Activated naive CD4-positive, alpha-beta T cell treated with anti-CD3 and anti-CD28 coated beads for 36 hours (primary cell): ENCODE measurements around the gene PVALEF. TPM values are rescaled to one million over a fixed set of nuclear protein-coding genes. Genes with fewer than 3 reads are reported as not detected.

Experiments used
- CTCF ChIA-PET: fragments of 350-600 bp; sonication (Branson Sonifier 250); formaldehyde crosslinking; loops from one replicate; lab custom pipeline; 2021; ENCODE audit warnings: antibody characterized with exemption; lab: Charles Lee
- DNase-seq: peaks from one replicate; pipeline ENCODE4 v3.0.0-alpha.2; 2020
- H3K27ac Mint-ChIP-seq: one replicate; pipeline ENCODE4 v1.8.0; 2021; ENCODE audit warnings: mild to moderate bottlenecking, mixed read lengths
- H3K27me3 Mint-ChIP-seq: one replicate; pipeline ENCODE4 v1.8.0; 2021; ENCODE audit warnings: low read depth, mixed read lengths
- H3K36me3 Mint-ChIP-seq: one replicate; pipeline ENCODE4 v1.8.0; 2021; ENCODE audit warnings: low read depth, mixed read lengths
- H3K4me1 Mint-ChIP-seq: one replicate; pipeline ENCODE4 v1.8.0; 2021; ENCODE audit warnings: low read depth, mixed read lengths
- H3K4me3 Mint-ChIP-seq: one replicate; pipeline ENCODE4 v1.8.0; 2021; ENCODE audit warnings: mild to moderate bottlenecking, moderate library complexity, mixed read lengths
- H3K9me3 Mint-ChIP-seq: one replicate; pipeline ENCODE4 v1.8.0; 2021; ENCODE audit warnings: mixed read lengths
- intact Hi-C: fragments of 100-400 bp; cut with micrococcal nuclease; formaldehyde crosslinking; loops from one replicate; pipeline ENCODE4 v1.15.1; 2023
- microRNA-seq: library from miRNA; unstranded; fragments of <30 nt; microRNA quantifications from one replicate; pipeline ENCODE4 v1.2.0, GENCODE V29; 2022; ENCODE audit warnings: borderline microRNAs expressed, borderline replicate concordance
- total RNA-seq, 2 experiments: library from RNA; stranded (reverse); gene quantifications; one replicate each; pipeline ENCODE4 v1.2.3, GENCODE V29; 2021

Gene PVALEF
- total RNA-seq, 2 experiments from 2014 or later = not detected

DNA sequence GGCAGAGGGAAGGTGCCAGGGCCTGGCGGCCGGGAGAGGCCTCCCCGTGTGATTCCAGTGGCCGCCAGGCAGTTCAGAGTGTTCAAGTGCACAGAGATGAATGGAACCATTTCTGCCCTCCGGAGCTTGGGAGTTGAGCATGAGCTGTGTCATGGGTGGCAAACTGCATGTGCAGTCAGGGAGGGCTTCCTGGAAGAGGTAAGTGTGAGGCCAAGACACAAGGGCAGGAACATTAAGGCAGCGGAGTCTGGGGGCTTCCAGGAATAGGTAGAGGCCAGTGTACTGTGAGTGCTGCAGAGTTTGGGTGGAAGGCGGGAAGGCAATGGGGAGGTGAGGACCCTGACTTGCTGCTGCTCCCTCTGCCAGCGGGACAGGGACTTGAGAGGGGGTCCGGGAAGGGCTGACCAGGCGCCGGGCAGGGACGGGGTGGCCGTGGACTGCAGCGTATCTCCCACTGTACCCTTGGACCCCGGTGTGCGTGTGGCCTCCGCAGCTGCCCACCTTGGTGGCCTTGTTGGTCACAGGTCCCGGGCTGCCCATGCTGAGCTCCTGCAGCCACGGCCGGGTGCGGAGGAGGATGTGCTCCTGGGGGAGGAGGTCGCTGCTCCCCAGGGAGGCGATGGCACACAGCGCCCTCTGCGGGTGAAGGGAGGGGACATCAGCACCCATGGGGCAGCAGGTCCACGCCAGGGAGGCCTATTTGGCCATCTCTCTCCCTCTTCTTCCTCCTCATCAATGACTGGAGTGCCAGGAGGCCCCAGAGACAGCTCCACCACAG is 64.9 kb downstream of the PVALEF start:
- no peaks in the 10 kb centered on the region for H3K27me3 Mint-ChIP-seq
- H3K27ac Mint-ChIP-seq = no peak overlapping the region
- CTCF ChIA-PET = no interaction called here
- peaks cover 12% of the 10 kb centered on the region for H3K36me3 Mint-ChIP-seq
- H3K9me3 Mint-ChIP-seq = no peaks in the 10 kb centered on the region
- DNase-seq = no peak
- H3K4me3 Mint-ChIP-seq = no peak overlapping the region
- no peaks in the 10 kb centered on the region for H3K4me1 Mint-ChIP-seq
- intact Hi-C loops = no loop called here

DNA sequence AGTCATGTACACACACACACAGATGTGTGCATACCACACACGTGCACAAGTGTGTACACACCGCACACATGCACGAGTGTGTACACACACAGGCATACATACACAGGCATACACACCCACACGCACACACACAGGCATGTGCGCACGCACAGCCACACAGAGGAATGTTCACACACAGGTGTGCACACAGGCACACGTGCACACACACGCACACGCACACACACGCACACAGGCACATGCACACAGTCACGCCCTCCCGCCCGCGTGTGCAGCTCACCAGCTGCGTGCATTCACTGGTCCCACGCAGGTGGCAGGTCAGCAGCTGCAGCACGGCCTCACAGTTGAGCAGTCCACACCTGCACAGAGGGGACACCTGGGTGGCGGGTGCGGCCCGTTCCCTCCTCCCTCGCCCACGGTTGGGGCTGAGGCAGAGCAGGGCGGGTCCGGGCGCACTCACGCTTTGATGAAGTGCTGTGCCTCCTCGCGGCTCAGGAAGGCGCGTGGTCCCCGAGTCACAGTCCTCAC is 65.9 kb downstream of the PVALEF start:
- CTCF ChIA-PET = no interaction called here
- H3K27ac Mint-ChIP-seq = no peak overlapping the region
- H3K4me3 Mint-ChIP-seq = no peak overlapping the region
- peaks cover 12% of the 10 kb centered on the region for H3K36me3 Mint-ChIP-seq
- H3K9me3 Mint-ChIP-seq = no peaks in the 10 kb centered on the region
- no peaks in the 10 kb centered on the region for H3K27me3 Mint-ChIP-seq
- no peak for DNase-seq
- intact Hi-C loops = no loop called here
- peaks cover 1% of the 10 kb centered on the region for H3K4me1 Mint-ChIP-seq

GRCh38 chr17:81231766-81232581 is 66.7 kb downstream of the PVALEF start:
- no peaks in the 10 kb centered on the region for H3K27me3 Mint-ChIP-seq
- H3K9me3 Mint-ChIP-seq = no peaks in the 10 kb centered on the region
- peaks cover 5% of the 10 kb centered on the region for H3K4me1 Mint-ChIP-seq
- H3K4me3 Mint-ChIP-seq = no peak overlapping the region
- H3K27ac Mint-ChIP-seq = no peak overlapping the region
- intact Hi-C loops = no loop called here
- CTCF ChIA-PET = no interaction called here
- peaks cover 12% of the 10 kb centered on the region for H3K36me3 Mint-ChIP-seq
- no peak for DNase-seq

Small RNAs within 50 kb of the gene (microRNA-seq; reads per million reads assigned to microRNA genes)
- gene MIR1250 = not detected
- gene MIR3065 = not detected
- gene MIR338 = not detected
- gene MIR657 = not detected

Other genes with a start within 250 kb of the PVALEF start
- gene CHMP6, start 173.7 kb upstream of the PVALEF start, total RNA-seq = 10 to 100 TPM; 10.1 to 10.6 TPM
- gene BAIAP2, start 130.4 kb upstream of the PVALEF start, total RNA-seq = 1 to 10 TPM; 3.9 to 4.2 TPM
- under 1 TPM in 1 of 2 experiments, not detected in 1; 0.32 TPM for gene AATK, start 714 bp downstream of the PVALEF start, total RNA-seq
- 1 to 10 TPM; 9.4 to 9.8 TPM for gene CEP131, start 57.5 kb downstream of the PVALEF start, total RNA-seq
- 10 to 100 TPM; 21.7 to 25.9 TPM for gene TEPSIN, start 73.5 kb downstream of the PVALEF start, total RNA-seq
- 10 to 100 TPM; 75.7 to 77.0 TPM for gene NDUFAF8, start 73.8 kb downstream of the PVALEF start, total RNA-seq
- gene SLC38A10, start 129.8 kb downstream of the PVALEF start, total RNA-seq = 10 to 100 TPM; 29.1 to 31.9 TPM
- gene BAHCC1, start 229.9 kb downstream of the PVALEF start, total RNA-seq = under 1 TPM in 1 of 2 experiments, not detected in 1; 0.02 TPM